ENCODE results near the gene GPATCH8. TPM values are rescaled to one million over a fixed set of nuclear protein-coding genes. Genes with fewer than 3 reads are reported as not detected.

GPATCH8 gene
- total and polyA plus RNA-seq, 9 of the 15 experiments (the other 6 are each of a cell fraction or from before 2014, with no cell fraction given): 10.6 to 29.6 (median 13.2) TPM

- intact Hi-C loops (cut with micrococcal nuclease) (no loop called here), in situ Hi-C loops (cut with MboI) (no loop called here)
- no peaks in the 10 kb centered on the region for H3K79me2 ChIP-seq (ENCODE audit: control insufficient read depth, insufficient read depth, low read length)
- no peak overlapping the region for H3K4me2 ChIP-seq (ENCODE audit: insufficient read depth, low read length)
- FAIRE-seq (no peak), ATAC-seq (no peak), DNase-seq (ENCODE audit: extremely low read depth in 1 of 4, low spot score in 3 of 4) (peak in 2 of 4 experiments; percentile 17 to 19)
- no peaks in the 10 kb centered on the region for H3K27me3 ChIP-seq (ENCODE audit: control insufficient read depth in 2 of 2, insufficient read depth in 2 of 2, low read length in 2 of 2)
- H3K36me3 ChIP-seq (ENCODE audit: control insufficient read depth, insufficient read depth, low read length): peaks cover 5% of the 10 kb centered on the region; the same call in 1 of the 3 replicates
- H3K27ac ChIP-seq (ENCODE audit: extremely low read depth, low read depth, low read length): no peak overlapping the region
- H3K9me3 ChIP-seq (replicated peaks; ENCODE audit: control insufficient read depth, insufficient read depth, low read depth, low read length): no peaks in the 10 kb centered on the region
- peaks cover 3% of the 10 kb centered on the region; the same call in 1 of the 2 replicates for H4K20me1 ChIP-seq (replicated peaks; ENCODE audit: control insufficient read depth, insufficient read depth, low read length)
- H3K4me1 ChIP-seq (replicated peaks in 1 of 2; ENCODE audit: control insufficient read depth in 2 of 2, insufficient read depth in 2 of 2, low read length in 2 of 2): peaks cover 0 to 39% of the 10 kb centered on the region in 2 experiments; a peak in 2 of 5 replicates
- no peak overlapping the region for H2AFZ ChIP-seq (ENCODE audit: low read depth, low read length)
- no TSS peak for BruUV-seq (replicated peaks)
- H3K9ac ChIP-seq (ENCODE audit: insufficient read depth in 1 of 2, low read depth in 2 of 2, low read length in 2 of 2): 0 out of 4 replicates have a peak overlapping the region, but pooled peaks of 1 of the 2 experiments have one; percentile 29
- POLR2A ChIA-PET: interaction anchor here (0.6 to 1.8 kb wide), 3 partner anchors 10 to 169 kb away, joined by 3 to 8 read pairs (median 3); partner anchors contain the start of genes GRN and TMUB2
- CTCF ChIA-PET (ENCODE audit: low intra/inter-chr PET ratio): interaction anchor here (0.7 kb wide), 1 partner anchor 89 kb away, joined by 3 read pairs; no protein-coding TSS in a partner anchor
- no peak overlapping the region for H3K4me3 ChIP-seq
- WGBS (ENCODE audit: insufficient coverage, low coverage, missing lambda C conversion rate): 73% methylated on average over 45 of the region's 77 CpGs
- H3K9me1 ChIP-seq (ENCODE audit: control insufficient read depth, insufficient read depth, low read length): no peaks in the 10 kb centered on the region
- TF ChIP-seq ZBTB33 (CRISPR knock-in tag; IDR thresholded peaks at IDR 0.05) (peak; percentile 13; the same call in 1 of the 2 replicates), PHF20 (IDR thresholded peaks at IDR 0.05; ENCODE audit: partially characterized antibody) (no peak), RBBP5 (IDR thresholded peaks at IDR 0.05; ENCODE audit: borderline replicate concordance, insufficient read depth, low read length, poor library complexity, severe bottlenecking) (no peak), RAD21 (CRISPR knock-in tag; conservative IDR thresholded peaks at IDR 0.05 in 1 of 2, IDR thresholded peaks at IDR 0.05 in 1 of 2) (0 out of 4 replicates have a peak, but pooled peaks of 1 of the 2 experiments have one; percentile 16), TRIM24 (IDR thresholded peaks at IDR 0.05) (no peak), SETDB1 (IDR thresholded peaks at IDR 0.05; ENCODE audit: low read length) (no peak), ETV6 (IDR thresholded peaks at IDR 0.05; ENCODE audit: borderline replicate concordance in 1 of 2, low read depth in 2 of 2, low read length in 1 of 2) (no peak), ETV6 (CRISPR knock-in tag; IDR thresholded peaks at IDR 0.05; ENCODE audit: borderline replicate concordance) (no peak)
- TF ChIP-seq, protein P1, sequence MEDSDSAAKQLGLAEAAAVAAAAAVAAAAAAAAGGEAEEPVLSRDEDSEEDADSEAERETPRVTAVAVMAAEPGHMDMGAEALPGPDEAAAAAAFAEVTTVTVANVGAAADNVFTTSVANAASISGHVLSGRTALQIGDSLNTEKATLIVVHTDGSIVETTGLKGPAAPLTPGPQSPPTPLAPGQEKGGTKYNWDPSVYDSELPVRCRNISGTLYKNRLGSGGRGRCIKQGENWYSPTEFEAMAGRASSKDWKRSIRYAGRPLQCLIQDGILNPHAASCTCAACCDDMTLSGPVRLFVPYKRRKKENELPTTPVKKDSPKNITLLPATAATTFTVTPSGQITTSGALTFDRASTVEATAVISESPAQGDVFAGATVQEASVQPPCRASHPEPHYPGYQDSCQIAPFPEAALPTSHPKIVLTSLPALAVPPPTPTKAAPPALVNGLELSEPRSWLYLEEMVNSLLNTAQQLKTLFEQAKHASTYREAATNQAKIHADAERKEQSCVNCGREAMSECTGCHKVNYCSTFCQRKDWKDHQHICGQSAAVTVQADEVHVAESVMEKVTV (CRISPR knock-in tag; IDR thresholded peaks at IDR 0.05): no peak
- TF ChIP-seq, protein P2, sequence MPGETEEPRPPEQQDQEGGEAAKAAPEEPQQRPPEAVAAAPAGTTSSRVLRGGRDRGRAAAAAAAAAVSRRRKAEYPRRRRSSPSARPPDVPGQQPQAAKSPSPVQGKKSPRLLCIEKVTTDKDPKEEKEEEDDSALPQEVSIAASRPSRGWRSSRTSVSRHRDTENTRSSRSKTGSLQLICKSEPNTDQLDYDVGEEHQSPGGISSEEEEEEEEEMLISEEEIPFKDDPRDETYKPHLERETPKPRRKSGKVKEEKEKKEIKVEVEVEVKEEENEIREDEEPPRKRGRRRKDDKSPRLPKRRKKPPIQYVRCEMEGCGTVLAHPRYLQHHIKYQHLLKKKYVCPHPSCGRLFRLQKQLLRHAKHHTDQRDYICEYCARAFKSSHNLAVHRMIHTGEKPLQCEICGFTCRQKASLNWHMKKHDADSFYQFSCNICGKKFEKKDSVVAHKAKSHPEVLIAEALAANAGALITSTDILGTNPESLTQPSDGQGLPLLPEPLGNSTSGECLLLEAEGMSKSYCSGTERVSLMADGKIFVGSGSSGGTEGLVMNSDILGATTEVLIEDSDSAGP (CRISPR knock-in tag; IDR thresholded peaks at IDR 0.05): no peak
- TF ChIP-seq, protein P3, sequence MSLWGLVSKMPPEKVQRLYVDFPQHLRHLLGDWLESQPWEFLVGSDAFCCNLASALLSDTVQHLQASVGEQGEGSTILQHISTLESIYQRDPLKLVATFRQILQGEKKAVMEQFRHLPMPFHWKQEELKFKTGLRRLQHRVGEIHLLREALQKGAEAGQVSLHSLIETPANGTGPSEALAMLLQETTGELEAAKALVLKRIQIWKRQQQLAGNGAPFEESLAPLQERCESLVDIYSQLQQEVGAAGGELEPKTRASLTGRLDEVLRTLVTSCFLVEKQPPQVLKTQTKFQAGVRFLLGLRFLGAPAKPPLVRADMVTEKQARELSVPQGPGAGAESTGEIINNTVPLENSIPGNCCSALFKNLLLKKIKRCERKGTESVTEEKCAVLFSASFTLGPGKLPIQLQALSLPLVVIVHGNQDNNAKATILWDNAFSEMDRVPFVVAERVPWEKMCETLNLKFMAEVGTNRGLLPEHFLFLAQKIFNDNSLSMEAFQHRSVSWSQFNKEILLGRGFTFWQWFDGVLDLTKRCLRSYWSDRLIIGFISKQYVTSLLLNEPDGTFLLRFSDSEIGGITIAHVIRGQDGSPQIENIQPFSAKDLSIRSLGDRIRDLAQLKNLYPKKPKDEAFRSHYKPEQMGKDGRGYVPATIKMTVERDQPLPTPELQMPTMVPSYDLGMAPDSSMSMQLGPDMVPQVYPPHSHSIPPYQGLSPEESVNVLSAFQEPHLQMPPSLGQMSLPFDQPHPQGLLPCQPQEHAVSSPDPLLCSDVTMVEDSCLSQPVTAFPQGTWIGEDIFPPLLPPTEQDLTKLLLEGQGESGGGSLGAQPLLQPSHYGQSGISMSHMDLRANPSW (CRISPR knock-in tag; IDR thresholded peaks at IDR 0.05): no peak
Observed at GRCh38 chr17:44354582-44355561, 148.3 kb downstream of the GPATCH8 start.

Measured in K562 (cell line).